Stimulated activated CD4-positive, alpha-beta T cell treated with anti-CD3 and anti-CD28 coated beads, Interleukin-2, amount 100 ng/mL, for 48 hours (primary cell): ENCODE results near the gene EVPLL.
"Not testable (repeated sequence)": the region's sequence is repeated elsewhere in the genome, so short reads cannot be mapped to it uniquely, and the experiment has no call there.

Source experiments
- DNase-seq, 2 donors: peaks; one replicate each; pipeline ENCODE4 v3.0.0-alpha.2; 2020

EVPLL gene

GRCh38 chr17:18377437-18378204 lies at the start of gene EVPLL:
Gene EVPLL (plus strand): TSS chr17:18377778. CDS start chr17:18380938, 3,160 bp downstream.
- no peak for DNase-seq

- DNase-seq: no peak
Observed at GRCh38 chr17:18328643-18329204, 48.9 kb upstream of the EVPLL start.

- DNase-seq: no peak
Observed at GRCh38 chr17:18331879-18332278, 45.7 kb upstream of the EVPLL start.

DNA sequence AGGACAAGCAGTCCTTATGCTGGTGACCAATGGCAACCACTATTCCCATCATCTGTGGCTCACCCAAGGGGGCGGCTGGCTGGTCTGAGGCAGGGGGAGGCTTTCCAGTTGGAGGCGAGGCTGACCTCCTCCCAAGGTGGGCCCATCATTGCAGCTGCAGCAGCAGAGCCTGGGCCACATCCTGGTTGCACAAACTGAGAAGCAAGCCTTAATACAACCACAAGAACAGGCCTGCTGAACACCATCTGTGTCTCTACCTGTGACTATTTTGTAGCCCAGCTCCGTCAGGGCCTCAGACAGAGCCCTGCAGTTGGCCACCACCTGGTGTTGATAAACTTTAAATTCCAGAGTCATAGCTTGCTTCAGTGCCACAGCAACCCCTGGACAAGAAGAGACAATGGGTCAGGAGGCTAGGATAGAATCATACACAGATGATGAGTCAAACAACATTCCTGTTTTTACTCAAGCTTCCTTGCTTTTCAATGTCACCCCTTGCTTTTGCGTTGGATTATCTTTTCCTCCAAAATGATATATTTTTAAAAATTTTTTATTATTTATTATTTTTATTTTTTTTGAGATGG lies 44.6 kb upstream of the EVPLL start:
- DNase-seq: no peak

DNA sequence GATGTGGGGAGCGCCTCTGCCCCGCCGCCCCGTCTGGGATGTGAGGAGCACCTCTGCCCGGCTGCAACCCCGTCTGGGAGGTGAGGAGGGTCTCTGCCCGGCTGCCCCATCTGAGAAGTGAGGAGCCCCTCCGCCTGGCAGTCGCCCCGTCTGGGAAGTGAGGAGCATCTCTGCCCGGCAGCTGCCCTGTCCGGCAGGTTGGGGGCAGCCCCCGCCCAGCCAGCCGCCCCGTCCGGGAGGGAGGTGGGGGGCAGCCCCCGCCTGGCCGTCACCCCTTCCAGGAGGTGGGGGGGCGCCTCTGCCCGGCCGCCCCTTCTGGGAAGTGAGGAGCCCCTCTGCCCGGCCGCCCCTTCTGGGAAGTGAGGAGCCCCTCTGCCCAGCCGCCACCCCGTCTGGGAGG lies 39.4 kb upstream of the EVPLL start:
- not testable (repeated sequence) for DNase-seq

GRCh38 chr17:18339933-18340332 lies 37.6 kb upstream of the EVPLL start:
- DNase-seq: no peak

DNA sequence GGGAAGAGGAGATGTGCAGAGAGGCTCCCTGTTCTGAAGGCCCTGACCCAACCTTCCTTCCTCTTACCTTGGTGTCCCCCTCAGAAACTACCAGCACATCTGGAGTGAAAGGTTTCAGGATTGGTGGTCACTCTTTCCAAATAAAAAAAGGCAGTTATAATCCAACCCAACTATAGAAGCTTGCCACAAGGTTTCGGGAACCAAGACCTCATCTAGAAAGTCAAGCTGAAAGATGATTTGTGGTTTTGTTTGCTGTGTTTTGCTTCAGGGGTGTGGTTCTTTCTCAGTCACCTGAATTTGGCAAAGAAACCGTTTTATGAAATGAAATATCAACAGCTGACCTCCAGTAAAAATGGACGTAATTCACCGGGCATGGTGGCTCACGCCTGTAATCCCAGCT lies 33.6 kb upstream of the EVPLL start:
- no peak for DNase-seq

DNA sequence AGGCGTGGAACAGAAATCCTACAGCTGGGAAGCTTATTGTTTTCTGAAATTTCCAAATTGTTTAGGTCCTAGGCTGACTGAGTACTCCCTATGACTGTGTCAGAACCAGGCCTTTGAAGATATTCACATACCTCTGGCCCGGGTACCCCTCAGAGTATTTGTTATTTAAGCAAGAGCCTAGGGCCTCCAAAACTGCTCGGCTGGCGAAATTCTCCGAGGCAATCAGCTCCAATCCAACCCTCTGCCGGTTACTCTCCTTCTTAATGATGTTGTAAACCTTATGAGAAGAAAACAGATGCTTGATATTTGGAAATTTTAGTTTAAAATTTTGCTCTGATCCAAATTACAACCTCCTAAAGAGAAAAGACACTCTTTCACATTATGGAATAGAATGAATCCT lies 24.0 kb upstream of the EVPLL start:
- no peak for DNase-seq

DNA sequence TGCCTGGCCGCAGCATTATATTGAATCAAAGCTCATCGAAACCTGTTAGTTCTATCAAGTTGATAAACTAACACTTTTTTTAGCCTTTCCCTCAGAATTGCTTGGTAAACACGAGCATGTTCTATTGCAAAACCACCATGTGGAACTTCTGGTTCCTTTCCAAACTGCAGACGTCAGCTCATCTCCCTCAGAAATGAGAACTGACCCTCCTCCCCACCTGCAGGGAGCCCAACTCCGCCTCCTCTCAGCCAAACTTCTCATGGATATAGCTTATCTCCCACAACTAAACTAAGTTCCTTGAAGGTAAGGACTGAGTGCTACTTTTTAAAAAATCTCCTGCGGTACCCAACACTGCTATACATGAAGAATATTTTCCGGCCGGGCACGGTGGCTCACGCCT lies 21.0 kb upstream of the EVPLL start:
- no peak for DNase-seq

DNA sequence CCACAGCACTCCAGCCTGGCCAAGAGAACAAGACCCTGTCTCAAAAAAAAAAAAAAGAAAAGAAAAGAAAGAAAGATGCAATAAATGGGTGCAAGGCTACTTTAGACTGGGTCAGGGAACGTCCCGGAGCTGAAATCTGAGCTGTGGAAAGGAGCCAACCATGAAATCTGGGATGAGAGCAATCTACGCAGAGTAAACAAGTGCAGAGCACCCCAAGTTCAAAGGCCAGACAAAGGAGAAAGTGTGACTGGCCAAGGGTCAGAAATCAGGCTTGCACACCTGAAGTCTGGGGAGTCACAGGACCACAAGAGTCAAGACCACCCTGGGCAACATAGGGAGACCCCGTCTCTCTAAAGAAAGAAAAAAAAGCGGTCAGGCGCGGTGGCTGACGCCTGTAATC lies 17.1 kb upstream of the EVPLL start:
- DNase-seq: no peak

- no peak for DNase-seq
Observed at GRCh38 chr17:18361837-18362697, 15.5 kb upstream of the EVPLL start.

- DNase-seq: peak; percentile 9 to 11
Observed at GRCh38 chr17:18362698-18363100, 14.9 kb upstream of the EVPLL start.

DNA sequence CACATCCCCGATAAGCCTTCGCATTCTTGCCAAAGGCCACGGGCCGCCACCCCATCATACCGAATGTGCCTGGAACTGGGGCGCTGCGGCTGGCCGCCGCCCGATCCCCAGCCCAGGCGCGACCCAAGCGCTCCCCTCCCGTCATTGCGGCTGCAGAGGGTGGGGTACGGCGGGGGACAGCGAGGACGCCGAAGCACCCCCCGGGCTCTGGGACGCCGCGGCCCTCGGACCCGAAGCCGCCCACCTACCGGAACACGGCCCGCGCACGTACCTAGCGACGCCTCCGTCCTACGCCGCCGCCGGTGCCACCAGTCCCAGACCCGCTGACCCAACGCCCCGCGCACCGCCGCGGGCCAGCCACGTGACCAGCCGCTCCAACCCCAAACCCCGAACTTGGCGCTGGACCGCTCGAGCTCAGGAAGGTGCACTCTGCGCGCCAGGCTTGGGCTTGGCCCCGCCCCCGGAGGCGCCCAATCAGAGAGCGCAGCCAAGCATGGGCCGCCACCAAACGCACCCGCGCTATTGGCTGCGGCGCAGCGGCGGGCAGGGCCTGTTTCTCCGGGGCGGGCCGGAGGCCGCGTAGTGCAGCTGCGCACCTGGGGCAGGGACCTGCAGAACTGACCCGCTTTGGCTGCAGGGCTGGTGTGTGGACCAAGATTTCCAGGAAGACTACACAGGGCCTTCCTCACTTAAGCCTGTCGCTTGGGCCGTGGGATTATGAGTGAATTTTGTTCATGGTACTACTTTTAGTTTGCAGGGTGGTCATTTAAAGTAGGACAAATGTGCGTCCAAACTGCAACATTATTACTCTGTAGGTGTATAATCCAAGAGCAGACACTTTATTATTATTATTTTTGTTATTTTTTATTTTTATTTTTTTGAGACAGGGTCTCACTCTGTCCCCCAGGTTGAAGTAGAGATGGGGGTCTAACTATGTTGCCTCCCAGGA lies 14.2 kb upstream of the EVPLL start, which contains the start of gene SHMT1:
TSS of gene SHMT1 (minus strand) at position 450 of the 949 bp plus-strand sequence. CDS start 7,569 bp downstream, outside the sequence.
- DNase-seq: peak; percentile 89 to 92

- no peak for DNase-seq
Observed at GRCh38 chr17:18364166-18364565, 13.4 kb upstream of the EVPLL start.

DNA sequence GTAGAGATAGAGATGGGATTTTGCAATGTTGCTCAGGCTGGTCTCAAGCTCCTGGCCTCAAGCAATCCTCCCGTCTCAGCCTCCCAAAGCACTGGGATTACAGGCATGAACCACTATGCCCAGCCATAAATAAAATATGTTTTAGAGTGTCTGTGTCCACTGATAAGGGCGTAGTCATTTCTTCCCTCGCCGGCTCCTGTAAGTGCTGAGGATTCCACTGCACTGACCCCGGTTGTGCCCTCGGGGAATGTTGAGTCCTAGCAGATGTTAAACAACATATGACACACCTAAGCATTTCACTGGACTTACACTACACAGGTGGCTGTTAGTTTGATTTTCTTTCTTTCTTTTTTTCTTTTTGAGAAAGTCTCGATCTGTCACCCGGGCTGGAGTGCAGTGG lies 8.6 kb upstream of the EVPLL start:
- DNase-seq: no peak

- DNase-seq: no peak
Observed at GRCh38 chr17:18370761-18371160, 6.8 kb upstream of the EVPLL start.

DNA sequence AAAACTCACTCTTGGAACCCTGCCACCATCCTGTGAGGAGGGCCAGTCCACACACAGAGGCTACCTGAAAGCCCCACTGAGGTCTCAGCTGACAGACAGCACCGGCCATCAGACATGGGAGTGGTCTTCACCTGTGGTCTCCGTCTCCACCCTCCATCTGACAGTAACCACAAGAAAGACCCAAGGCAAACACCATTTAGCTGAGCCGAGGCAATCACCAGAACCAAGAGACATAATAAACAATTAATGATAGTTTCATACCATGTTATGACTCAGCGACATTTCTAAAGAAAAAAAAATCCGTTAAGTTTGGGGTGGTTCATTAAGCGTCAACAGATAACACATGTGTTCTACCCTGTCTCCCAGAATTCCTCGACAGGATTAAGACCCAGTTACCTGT lies 6.1 kb upstream of the EVPLL start:
- no peak for DNase-seq

DNA sequence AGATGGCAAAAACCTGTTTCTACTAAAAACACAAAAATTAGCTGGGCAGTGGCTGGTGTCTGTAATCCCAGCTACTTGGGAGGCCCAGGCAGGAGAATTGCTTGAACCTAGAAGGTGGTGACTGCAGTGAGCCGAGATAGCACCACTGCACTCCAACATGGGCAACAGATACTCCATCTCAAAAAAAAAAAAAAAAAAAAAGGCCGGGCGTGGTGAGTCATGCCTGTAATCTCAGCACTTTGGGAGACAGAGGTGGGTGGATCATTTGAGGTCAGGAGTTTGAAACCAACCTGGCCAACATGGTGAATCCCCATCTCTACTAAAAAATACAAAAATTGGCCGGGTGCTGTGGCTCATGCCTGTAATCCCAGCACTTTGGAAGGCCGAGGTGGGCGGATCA lies 4.4 kb upstream of the EVPLL start:
- peak in 1 of 2 donors; percentile 15 for DNase-seq

GRCh38 chr17:18374216-18374615 lies 3.4 kb upstream of the EVPLL start:
- DNase-seq: no peak

DNA sequence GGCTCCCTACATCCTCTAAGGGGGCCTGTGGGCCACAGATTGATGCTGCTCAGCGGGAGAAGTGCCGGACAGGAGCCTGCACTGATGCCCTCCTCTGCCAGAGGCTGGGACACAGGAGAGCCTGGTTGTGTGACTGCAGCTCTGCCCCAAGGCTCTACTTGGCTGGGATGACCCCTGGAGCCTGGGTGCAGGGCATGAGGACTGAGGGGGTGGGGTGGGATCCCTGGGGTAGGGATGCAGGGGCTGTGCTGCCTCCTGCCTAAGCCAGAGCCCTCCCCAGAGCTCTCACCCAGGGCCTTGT lies 577 bp downstream of the EVPLL start:
- DNase-seq: no peak

- not testable (repeated sequence) for DNase-seq
Observed at GRCh38 chr17:18378614-18379013, 1.0 kb downstream of the EVPLL start.
